Liver (tissue), 3 donors: Measurements from ENCODE around the gene KCNK7.

Source experiments
- ATF3 ChIP-seq: IDR thresholded peaks from 2 replicates; pipeline ENCODE4 v1.6.1; 2016; ENCODE audit warnings: antibody characterized with exemption
- EGR1 ChIP-seq, 2 donors: IDR thresholded peaks; 2 replicates each; pipeline ENCODE4 v1.6.1; 2016 to 2018; ENCODE audit warnings: antibody characterized with exemption in 2 of 2, low read depth in 2 of 2
- FOXA1 ChIP-seq: IDR thresholded peaks from 2 replicates; pipeline ENCODE4 v1.6.1; 2016; ENCODE audit warnings: antibody characterized with exemption
- GABPA ChIP-seq, 2 donors: IDR thresholded peaks in 1 of 2; conservative IDR thresholded peaks in 1 of 2; 2 replicates each; pipeline ENCODE4 v1.6.1; 2016; ENCODE audit warnings: antibody characterized with exemption in 2 of 2, mild to moderate bottlenecking in 1 of 2, moderate library complexity in 1 of 2
- HNF4A ChIP-seq, 2 donors: conservative IDR thresholded peaks; 2 replicates each; pipeline ENCODE4 v1.6.1; 2016; ENCODE audit warnings: antibody characterized with exemption in 2 of 2, mild to moderate bottlenecking in 2 of 2
- JUND ChIP-seq, 2 donors: IDR thresholded peaks; 2 replicates each; pipeline ENCODE4 v1.6.1; 2016; ENCODE audit warnings: antibody characterized with exemption in 2 of 2
- RAD21 ChIP-seq, 2 donors: IDR thresholded peaks; 2 replicates each; pipeline ENCODE4 v1.6.1; 2016; ENCODE audit warnings: antibody characterized with exemption in 2 of 2, mild to moderate bottlenecking in 2 of 2
- REST ChIP-seq: IDR thresholded peaks from 2 replicates; pipeline ENCODE4 v1.6.1; 2016; ENCODE audit warnings: antibody characterized with exemption, mild to moderate bottlenecking
- SP1 ChIP-seq: IDR thresholded peaks from 2 replicates; pipeline ENCODE4 v1.6.1; 2018; ENCODE audit warnings: antibody characterized with exemption, mild to moderate bottlenecking
- TAF1 ChIP-seq: conservative IDR thresholded peaks from 2 replicates; pipeline ENCODE4 v1.6.1; 2016; ENCODE audit warnings: antibody characterized with exemption, mild to moderate bottlenecking
- ZBTB33 ChIP-seq: IDR thresholded peaks from 2 replicates; pipeline ENCODE4 v1.6.1; 2016; ENCODE audit warnings: antibody characterized with exemption
- TF ChIP-seq, protein P1 (sequence below): fragments of 150-350 bp; IDR thresholded peaks from 2 replicates; pipeline ENCODE4 v1.5.1; 2017; ENCODE audit warnings: improper control_type of control experiment, low read depth, low read length; ENCODE audit not compliant: missing input control
- TF ChIP-seq, protein P2 (sequence below): IDR thresholded peaks from 2 replicates; pipeline ENCODE4 v1.6.1; 2016; ENCODE audit warnings: antibody characterized with exemption
- donor health status: healthy.
- donor health status: healthy.

DNA sequence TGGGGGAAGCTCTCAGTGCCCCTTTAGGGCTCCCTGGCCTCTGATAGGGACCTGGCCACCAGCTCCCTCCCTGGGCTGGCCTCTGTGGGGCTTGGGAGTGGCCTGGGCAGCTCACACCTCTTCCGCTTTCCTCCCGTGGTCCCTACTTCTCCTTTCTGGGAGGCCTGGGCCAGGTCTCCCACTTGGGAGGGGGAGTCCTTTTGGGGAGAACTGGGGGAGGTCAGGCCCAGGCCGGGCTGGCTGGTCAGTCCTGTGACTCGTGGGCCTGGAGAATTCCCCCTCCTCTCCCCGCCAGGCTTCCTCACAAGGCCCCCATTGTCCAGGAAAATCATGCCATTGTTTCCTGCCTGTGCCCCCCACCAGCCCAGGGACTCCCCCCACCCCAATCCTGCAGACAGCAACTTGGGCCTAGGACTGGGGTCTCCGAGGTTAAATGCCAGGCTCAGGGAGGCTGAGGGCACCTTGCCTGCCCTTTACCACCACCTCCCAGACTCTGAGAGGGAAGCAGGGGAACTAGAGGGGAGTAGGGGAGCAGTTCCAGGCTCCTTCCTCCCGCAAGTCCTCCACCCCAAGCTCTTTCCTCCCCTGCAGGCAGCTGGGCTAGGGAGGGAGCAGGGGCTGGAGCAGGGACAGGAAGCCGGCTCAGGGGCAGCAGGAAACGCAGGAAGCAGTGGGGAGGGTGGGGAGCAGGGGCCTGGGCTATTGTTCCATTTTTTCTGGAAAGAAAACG is 15.6 kb upstream of the KCNK7 start:
- TF ChIP-seq, protein P1, sequence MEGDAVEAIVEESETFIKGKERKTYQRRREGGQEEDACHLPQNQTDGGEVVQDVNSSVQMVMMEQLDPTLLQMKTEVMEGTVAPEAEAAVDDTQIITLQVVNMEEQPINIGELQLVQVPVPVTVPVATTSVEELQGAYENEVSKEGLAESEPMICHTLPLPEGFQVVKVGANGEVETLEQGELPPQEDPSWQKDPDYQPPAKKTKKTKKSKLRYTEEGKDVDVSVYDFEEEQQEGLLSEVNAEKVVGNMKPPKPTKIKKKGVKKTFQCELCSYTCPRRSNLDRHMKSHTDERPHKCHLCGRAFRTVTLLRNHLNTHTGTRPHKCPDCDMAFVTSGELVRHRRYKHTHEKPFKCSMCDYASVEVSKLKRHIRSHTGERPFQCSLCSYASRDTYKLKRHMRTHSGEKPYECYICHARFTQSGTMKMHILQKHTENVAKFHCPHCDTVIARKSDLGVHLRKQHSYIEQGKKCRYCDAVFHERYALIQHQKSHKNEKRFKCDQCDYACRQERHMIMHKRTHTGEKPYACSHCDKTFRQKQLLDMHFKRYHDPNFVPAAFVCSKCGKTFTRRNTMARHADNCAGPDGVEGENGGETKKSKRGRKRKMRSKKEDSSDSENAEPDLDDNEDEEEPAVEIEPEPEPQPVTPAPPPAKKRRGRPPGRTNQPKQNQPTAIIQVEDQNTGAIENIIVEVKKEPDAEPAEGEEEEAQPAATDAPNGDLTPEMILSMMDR = no peak
- TF ChIP-seq, protein P2, sequence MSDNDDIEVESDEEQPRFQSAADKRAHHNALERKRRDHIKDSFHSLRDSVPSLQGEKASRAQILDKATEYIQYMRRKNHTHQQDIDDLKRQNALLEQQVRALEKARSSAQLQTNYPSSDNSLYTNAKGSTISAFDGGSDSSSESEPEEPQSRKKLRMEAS = no peak
- no peak for TF ChIP-seq ATF3
- no peak for TF ChIP-seq ZBTB33
- TF ChIP-seq HNF4A (conservative IDR thresholded peaks at IDR 0.05) = no peak
- peak; percentile 10 to 24 for TF ChIP-seq GABPA (IDR thresholded peaks at IDR 0.05 in 1 of 2, conservative IDR thresholded peaks at IDR 0.05 in 1 of 2)
- TF ChIP-seq REST = no peak
- TF ChIP-seq JUND (IDR thresholded peaks at IDR 0.05) = no peak
- TF ChIP-seq SP1 = peak; percentile 15
- no peak for TF ChIP-seq TAF1
- peak in 1 of 2 donors; percentile 14 for TF ChIP-seq EGR1 (IDR thresholded peaks at IDR 0.05; ENCODE audit: low read depth in 2 of 2)
- TF ChIP-seq RAD21 (IDR thresholded peaks at IDR 0.05) = no peak
- no peak for TF ChIP-seq FOXA1
